Cortex of kidney (tissue), 1 donor: ENCODE measurements around the gene MACROD2.

Experiments
- DNase-seq: peaks from one replicate; lab custom pipeline; 2025; lab: John Stamatoyannopoulos, UW

The MACROD2 gene

DNA sequence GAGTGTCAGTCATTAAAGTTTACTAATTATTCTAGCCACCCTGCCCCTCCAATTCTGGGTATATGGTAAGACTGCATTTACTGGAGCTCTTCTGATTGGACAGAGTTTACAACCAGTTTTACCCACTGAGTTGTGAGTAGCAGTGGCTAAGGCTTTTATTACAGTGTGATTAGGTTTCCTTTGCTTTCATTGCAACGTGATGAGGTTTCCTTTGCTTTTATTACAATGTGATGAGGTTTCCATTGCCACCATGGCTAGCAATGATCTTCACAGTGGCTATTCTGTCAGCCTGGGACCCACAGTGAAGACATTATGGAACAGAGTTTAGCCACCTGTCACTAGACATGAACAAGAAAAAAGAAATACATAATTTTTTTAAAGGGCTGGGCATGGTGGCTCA, 1052.3 kb downstream of the MACROD2 start:
- no peak for DNase-seq

DNA sequence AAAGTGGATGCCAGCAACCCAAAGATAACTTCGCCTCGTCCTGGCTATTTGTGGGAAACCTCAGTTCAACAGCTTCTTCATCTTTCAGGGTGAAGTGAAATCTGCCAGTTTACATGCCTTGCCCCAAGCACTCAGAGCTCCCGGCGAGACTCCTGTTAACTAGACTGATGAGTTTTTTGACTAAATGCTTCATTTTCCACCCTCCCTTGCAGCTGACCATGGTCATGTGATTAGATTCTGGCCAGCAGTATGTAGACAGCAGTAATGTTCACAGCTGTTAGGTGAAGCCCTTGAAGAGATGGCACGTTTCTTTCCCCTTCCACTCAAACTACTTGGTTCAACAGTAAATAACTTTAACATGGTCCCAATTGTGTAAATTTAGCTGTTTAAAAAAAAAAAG, 1060.9 kb downstream of the MACROD2 start:
- no peak for DNase-seq

DNA sequence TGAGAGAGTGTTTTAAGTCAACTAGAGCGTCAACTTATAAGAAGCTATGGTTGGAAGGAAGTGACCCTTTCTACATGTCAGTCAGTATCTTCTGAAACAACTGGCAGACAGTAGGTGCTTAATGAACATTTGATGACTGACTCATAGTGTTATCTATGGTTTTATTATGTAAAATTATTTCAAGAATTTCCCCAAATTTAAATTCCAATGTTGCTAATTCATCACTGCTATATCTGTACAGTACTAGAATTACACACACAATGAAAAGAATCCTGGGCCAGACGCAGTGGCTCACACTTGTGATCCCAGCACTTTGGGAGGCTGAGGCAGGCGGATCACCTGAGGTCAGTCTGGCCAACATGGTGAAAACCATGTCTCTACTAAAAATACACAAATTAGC, 1063.5 kb downstream of the MACROD2 start:
- no peak for DNase-seq

DNA sequence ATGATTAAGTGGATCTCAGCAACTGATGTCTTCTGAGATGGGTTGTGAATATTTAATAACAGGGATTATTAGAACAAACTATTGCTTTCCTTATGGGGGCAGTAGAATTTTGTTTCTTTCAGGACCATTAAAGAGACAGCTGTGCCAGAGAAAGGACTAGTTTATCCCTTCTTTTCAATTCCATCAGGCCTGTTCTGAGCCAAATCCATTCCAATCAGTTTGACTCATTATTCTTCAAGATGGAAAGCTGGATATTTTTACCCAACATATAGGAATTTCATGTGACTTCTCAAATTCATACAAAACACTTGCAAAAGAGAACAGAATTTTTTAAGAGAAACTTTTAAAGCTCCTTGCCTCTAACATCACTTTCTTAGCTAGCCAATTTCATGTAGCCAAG, 1064.1 kb downstream of the MACROD2 start:
- no peak for DNase-seq

DNA sequence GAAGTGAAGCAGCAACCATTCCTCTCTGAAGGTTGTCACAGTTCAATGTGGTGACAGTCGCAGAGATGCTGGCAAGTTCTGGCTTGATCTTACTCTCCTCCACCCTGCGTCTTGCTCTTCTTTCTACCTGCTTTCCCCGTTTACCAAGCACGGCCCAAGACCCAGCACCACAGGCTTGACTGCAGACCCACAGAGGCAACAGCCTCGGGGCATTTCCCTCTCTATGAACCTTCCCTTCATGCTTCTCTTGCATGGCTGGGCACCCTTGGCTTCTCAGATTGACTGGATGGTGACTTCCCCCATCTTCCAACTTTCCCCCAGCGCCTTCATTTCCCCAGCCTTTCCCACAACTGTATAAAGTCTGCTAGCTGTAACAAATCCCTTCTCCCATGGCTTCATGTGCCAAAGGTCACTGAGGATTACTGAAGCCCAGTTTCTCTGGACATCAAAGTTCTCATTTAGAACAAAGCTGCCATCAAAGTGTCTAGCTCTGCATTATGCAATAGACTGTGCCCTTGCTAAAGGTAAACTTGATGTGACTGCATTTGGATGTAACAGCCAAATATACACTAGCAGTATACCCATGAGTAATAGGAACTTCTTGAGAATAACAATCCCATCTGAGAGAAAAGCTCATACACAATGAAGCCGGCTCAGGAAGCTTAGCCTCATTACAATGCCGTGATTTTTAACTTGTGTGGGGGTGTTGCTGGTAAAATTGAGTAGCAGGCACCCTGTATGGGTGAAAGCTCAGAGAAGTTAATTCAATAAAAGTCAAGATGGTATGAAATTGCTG, 1065.1 kb downstream of the MACROD2 start:
- DNase-seq: no peak

DNA sequence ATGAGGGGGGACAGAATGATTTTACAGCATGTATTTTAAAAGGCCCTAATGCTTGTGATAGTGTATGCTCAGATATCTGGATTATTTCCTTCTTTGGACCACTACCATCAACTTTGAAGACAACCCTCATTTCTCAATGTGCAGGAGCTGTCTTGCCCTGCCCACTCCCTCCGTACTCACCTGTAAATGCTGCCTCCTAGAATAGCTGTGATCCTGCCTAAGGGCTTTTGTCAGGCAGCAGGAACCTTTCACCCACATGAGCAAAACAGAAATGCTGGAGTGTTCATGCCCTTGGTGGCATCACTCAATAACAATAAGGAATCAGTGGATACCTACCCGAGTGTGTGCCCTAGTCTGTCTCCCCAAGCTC, 1065.7 kb downstream of the MACROD2 start:
- DNase-seq: no peak

DNA sequence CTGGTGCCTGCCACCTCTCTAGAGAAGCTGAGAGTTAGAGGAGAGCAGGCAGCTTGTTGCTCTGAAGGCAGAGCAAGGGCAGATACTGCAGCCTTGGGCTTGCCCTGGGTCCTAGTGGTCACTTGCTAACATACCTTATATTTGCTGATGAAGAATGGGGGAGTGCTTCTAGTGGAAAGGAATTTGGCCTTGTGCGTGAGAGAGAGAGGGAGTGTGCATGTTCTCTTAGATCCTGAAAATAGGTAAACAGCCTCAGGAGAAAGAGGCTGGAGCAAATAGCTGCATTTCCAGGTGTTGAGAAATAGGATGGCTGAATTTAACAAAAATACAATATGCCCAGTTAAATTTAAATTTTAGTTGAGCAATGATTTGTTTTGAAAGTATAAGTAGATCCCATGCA, 1066.6 kb downstream of the MACROD2 start:
- DNase-seq: no peak

DNA sequence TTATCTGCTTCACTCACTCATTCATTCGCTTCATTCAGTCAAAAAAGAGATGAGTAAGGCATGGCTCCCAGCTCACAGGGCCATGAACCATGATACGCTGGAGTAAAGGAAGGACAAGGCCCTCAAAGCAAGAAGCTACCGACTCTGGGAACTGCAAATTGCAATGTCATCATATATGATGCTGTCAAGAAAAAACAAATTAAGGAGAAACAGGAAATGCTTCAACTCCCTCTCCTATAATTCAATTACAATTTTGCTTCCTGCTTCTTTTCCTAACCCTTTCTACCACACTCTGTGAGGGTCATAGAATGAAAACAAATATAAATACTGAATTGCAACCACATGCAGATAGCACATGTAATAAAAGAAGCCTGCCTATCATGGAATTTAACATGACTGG, 1067.8 kb downstream of the MACROD2 start:
- no peak for DNase-seq

DNA sequence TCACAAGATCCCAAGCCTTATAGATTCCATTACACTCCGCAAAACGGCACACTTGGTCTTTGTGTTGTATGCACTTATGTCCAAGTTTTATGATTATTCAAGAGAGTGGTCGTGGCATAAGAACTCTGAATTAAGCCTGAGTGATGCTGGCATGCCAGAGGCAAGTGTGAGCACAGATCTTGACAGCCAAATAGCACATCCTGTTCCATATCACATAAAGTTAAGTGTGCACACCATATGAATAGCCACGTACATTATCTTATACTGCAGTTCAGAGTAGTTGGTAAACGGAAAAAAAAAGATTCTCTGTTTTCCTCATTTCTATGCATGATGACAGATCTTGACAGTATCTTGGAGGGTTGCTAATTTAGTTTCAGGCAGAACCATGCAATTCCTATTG, 1069.4 kb downstream of the MACROD2 start:
- DNase-seq: no peak

DNA sequence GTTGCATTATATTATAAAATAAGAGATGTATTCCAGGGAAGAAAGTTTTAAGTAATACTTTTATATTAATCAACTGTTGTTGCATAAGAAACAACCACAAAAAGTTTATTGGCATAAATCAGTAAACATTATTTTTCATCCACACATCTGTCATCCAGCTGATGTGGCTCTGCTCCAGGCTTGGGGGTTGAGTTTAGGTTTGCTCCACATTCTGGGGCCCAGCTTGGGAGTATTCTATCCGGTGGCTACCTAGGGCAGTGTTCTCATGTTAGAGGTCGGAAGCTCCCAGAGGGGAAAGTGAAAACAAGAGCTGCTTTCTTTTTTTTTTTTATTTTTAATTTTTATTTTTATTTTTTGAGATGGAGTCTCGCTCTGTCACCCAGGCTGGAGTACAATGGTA, 1070.5 kb downstream of the MACROD2 start:
- DNase-seq: no peak

DNA sequence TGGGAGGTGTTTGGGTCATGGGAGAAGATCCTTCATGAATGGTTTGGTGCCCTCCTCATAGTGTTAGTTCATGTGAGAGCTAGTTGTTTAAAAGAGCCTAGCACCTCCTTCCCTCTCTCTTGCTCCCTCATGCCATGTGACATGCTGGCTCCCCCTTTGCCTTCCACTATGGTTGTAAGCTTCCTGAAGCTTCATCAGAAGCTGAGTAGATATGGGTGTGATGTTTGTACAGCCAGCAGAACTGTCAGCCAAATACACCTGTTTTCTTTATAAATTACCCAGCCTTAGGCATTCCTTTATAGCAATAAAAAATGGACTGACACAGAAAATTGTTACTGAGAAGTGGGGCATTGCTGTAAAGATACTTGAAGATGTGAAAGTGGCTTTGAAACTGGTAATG, 1073.2 kb downstream of the MACROD2 start:
- DNase-seq: no peak

DNA sequence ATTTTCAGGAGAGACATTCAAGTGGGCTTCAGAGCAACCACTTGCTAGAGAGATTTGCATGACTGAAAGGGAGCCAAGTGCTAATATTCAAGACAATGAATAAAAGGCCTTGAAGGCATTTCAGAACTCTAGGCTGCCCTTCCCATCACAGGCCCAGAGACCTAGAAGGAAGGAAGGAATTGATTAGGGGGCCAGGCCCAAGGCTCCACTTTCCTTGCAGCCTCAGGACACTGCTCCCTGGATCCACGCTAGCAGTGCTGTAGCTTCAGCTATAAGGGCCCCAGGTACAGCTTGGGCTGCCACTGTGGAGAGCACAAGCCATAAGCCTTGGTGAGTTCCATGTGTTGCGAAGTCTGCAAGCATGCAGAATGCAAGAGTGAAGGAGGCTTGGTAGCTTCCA, 1074.0 kb downstream of the MACROD2 start:
- no peak for DNase-seq

DNA sequence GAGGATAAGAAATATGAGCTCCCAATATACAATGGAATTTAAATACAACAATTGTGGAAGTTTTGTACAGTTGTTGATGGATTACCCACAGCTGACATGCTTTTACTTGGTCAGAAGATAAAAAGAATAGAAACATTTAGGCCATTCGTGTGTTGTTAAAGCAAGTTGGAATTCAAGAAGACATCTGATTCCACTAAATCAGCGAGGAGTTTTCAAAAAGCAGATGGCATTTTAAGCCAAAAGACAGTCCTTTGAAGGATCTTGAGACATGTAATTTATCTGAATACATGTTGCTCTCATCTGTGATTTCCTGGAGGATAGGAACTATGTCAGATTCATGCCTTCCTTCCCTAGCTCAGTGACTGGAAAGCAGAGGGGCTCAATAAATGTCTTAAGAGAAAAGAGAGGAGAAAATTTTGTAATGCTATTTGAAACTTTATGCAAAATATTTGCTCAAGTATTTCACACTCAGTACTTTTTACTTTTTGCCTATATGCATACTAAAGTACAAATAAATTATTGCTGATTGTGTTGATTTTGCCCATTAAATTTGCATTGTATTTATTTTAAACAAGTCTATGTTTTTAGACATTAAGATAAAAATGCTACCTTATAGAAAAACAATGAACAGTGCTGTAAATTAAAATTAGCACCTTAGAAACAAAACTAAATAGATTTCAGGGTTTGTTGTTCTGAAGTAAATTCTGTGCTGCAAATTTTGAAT, 1075.9 kb downstream of the MACROD2 start:
- DNase-seq: no peak

DNA sequence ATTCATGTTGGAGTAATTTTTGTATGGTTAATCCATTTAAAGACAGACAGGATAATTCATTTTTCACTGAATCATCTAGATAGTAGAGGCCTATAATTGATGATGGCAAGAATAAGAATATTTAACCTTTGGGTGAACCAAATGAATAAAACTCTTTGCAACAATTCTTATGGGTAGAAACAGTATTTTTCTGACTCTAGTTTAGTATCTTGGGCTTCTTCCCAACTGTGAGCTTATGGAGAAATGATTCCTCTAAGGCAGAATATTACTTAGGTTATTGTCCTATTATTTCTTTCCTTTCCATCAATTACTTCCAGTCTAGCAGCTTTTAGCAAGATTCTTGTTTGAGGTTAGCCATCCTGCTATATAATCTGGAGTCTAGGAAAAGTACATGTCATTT, 1077.0 kb downstream of the MACROD2 start:
- DNase-seq: no peak

DNA sequence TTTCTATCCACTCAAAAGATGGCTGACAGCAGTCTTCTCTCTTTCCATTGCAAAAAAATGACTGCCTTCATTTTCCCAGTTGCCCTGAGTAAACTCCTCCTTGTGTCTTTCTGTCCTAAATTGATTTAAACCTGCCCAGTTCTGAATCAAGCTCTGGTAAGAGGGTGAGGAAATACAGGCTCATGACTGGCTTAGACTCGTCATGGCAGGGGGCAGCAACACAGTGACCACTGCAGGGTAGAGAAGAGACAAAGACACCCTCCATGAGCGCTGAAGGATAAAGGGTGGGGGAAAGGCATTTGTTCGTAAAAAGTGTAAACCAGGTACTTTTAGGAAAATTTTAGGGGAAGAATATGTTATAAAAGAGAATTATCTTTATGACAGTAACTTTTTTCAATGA, 1080.3 kb downstream of the MACROD2 start:
- DNase-seq: no peak

DNA sequence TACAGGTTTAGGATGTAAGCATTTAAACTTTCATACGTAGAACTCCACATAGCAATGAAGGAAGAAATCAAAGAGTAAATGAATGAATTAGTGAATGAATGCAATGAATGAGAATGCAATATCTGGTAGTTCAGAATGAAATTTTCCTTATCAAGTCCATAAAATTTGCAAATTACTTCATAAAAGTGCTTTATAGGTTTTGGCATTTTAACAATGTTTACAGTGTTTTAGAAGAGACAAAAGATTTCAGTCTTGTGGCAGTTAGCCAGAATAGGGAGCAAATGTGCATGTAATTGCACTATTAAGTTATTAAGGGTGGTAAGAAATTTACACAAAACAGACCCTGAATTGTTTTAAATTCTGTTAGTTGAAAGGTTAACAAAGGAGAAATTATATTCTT, 1081.5 kb downstream of the MACROD2 start:
- DNase-seq: no peak

DNA sequence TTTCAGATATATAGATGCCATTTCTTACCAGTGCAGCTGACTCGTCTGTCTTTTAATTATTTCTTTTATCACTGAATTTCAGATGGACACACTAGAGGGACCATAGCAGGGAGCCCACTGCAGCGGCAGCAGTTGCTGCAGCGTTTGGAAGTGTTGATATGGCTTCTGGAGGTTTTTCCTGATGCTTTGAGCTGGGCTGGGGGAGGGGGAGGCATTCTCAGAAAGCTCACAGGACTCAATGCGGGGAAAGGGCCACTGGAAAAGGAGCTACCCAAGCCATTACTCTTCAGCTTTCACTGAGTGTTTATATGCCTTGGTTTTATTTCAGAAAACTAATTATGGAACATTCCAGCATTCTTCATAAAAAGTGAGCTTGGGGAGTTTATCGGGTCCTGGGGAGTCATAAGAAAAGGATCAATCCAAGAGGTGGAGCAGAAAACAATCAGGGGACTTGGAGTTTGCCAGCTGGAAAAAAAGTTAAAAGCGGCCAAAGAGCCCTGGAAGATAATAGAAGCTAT, 1082.5 kb downstream of the MACROD2 start:
- DNase-seq: no peak

DNA sequence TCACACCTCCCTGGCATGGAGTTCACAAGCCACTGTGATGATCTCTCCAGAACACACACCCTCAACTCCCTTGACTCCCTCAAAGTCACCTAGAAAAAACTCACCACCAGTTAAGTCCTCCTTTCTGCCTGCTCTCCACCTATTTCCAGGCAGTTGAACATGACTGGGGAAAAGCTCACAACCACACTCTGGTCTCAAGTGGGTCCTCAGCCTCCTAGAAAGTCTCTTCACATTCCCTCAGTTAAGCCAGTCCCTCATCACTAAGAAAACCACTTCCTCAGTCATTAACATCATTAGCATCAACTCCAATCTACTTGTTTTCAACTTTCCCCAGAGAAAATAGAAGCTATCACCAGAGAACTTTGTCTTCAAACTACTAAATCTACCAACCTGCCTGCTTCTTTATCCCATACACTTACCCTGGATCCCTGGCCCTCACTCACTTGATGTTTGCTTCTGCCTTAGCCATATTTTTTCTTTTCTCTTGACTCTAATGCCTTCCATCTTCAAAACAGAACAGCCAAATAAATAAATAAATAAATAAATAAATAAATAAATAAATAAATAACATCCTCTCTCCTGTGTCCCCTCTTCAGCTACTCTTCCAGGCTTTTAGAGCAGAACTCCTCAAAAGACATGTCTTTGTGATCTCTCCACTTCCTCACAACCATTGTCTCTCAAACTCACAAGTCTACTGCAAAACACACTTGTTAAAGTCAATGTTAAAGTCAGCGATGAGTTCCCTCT, 1084.5 kb downstream of the MACROD2 start:
- DNase-seq: no peak

DNA sequence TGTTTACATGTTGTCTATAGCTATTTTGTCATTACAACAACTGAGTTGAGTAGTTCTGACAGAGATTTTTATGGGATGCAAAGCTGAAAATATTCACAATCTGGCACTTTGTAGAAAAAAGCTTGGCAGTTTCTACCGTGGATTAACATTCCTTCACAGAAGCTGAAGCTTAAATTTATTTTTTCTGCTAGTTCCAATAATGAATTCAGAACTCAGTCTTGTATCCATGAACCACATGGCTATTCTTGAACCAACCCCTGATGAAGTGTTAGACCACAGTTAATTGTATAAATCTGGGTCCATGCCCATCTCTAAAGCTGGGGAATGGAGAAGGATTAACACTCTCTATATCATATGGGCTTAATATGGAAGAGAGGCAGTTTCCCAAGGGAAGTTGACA, 1085.9 kb downstream of the MACROD2 start:
- DNase-seq: no peak

DNA sequence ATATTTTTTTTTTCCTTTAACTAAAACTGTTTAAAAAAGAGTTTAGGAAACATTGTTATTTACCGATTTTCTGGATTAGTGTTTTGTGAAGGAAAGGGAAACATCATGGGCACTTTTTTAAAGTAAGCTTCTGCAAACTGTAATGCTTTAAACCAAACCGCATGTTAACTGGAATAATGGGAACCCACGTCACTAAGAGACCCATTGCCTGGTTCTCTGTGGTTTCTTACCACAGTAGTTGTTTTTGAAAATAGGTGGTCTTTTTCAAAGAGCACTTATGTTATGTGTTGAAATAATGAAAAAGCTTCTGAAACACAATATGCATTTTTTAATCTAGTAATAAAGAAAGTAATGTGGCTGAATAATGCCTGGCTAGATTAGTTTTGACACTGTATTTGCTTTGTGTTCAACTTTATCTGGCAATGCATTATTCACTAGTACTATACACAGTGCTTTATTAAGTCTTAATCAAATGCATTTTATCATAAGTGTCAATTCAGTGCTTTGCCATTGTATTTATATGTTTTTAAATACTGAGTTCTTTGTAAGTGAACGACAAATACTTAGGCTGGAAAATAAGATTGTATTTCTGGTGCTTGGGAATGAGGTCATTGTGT, 1096.2 kb downstream of the MACROD2 start:
- no peak for DNase-seq

DNA sequence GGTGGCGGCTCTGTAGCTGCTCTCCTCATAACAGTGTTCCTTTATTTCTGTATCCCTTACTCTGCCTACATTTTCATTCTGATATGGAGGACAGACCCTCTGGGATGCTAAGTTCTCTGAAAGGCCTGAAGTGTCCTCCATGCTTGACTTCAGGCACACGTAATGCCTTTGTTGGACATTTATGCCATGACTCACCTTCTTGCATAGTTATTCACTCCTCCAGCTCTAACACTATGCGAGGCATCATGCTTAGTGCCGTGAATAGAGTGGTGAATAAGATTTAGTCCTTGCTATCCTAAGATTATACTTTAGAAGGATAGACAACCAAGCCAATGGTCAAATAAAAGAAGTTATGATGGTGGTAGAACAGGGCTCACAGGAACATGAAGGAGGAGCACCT, 1103.0 kb downstream of the MACROD2 start:
- no peak for DNase-seq

DNA sequence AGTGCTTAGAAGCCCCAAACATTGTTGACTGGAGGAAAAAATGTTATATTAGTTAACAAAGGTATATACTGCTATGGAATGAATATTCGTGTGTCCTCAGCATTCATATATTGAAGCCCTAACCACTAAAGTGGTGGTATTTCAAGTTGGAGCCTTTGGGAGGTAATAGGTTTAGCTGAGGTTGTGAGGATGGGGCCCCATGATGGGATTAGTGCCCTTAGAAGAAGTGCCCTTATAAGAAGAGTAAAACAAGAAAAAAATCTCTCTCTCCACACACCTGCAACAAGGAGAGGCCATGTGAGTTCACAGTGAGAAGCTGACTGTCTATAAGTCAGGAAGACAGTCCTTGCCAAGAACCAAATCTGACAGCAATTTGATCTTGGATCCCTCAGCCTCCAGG, 1103.8 kb downstream of the MACROD2 start:
- no peak for DNase-seq
